HepG2 (cell line): Measurements from ENCODE around the gene TPRN. TPM values are rescaled to one million over a fixed set of nuclear protein-coding genes. Genes with fewer than 3 reads are reported as not detected.

ENCODE experiments used
- BCL6 ChIP-seq: IDR thresholded peaks from 2 replicates; pipeline ENCODE4 v1.6.1; 2016; ENCODE audit warnings: missing genetic modification reagents, missing compliant biosample characterization
- CBX1 ChIP-seq: IDR thresholded peaks from one replicate; pipeline ENCODE4 v1.6.1; 2016; ENCODE audit warnings: antibody characterized with exemption, low read depth
- CBX5 ChIP-seq: sonication (generic); formaldehyde crosslinking; IDR thresholded peaks from 2 replicates; pipeline ENCODE4 v1.4.0; 2020; ENCODE audit warnings: missing genetic modification reagents, borderline replicate concordance
- HNRNPLL ChIP-seq: fragments of 200-400 bp; formaldehyde crosslinking; IDR thresholded peaks from 2 replicates; pipeline ENCODE4 v1.6.1; 2017; ENCODE audit warnings: mild to moderate bottlenecking, low read depth, low read length; ENCODE audit not compliant: poor library complexity, severe bottlenecking
- MLLT10 ChIP-seq: sonication (generic); formaldehyde crosslinking; IDR thresholded peaks from 2 replicates; pipeline ENCODE4 v1.4.0; 2020; ENCODE audit warnings: missing genetic modification reagents
- PPARG ChIP-seq: conservative IDR thresholded peaks from 2 replicates; pipeline ENCODE4 v1.6.1; 2016; ENCODE audit warnings: missing biosample characterization, missing genetic modification reagents
- RAD21 ChIP-seq: fragments of 450-650 bp; formaldehyde crosslinking; IDR thresholded peaks from 2 replicates; pipeline ENCODE4 v1.5.0; 2020; ENCODE audit warnings: mild to moderate bottlenecking
- TFAP4 ChIP-seq: sonication (generic); IDR thresholded peaks from 2 replicates; pipeline ENCODE4 v1.6.1; 2016; ENCODE audit warnings: low read depth, borderline replicate concordance
- ZNF12 ChIP-seq: sonication (generic); formaldehyde crosslinking; IDR thresholded peaks from 2 replicates; pipeline ENCODE4 v1.5.0; 2020; ENCODE audit warnings: missing genetic modification reagents
- ZNF441 ChIP-seq: sonication (generic); formaldehyde crosslinking; IDR thresholded peaks from 2 replicates; pipeline ENCODE4 v1.7.0; 2021; ENCODE audit warnings: missing genetic modification reagents, borderline replicate concordance
- ZNF510 ChIP-seq: sonication (generic); formaldehyde crosslinking; IDR thresholded peaks from 2 replicates; pipeline ENCODE4 v1.4.0; 2020; ENCODE audit warnings: low read depth, mild to moderate bottlenecking, missing genetic modification reagents
- ZNF550 ChIP-seq: sonication (generic); formaldehyde crosslinking; IDR thresholded peaks from 2 replicates; pipeline ENCODE4 v1.4.0; 2020; ENCODE audit warnings: mild to moderate bottlenecking, missing genetic modification reagents, borderline replicate concordance
- ZNF589 ChIP-seq: sonication (generic); formaldehyde crosslinking; conservative IDR thresholded peaks from 2 replicates; pipeline ENCODE4 v1.8.0; 2022; ENCODE audit warnings: mild to moderate bottlenecking, moderate library complexity, missing genetic modification reagents
- ZNF720 ChIP-seq: sonication (generic); formaldehyde crosslinking; IDR thresholded peaks from 2 replicates; pipeline ENCODE4 v1.4.0; 2020; ENCODE audit warnings: missing genetic modification reagents
- polyA plus RNA-seq, 8 experiments: library from polyadenylated mRNA; depleted of rRNA in 3 of 8; stranded (reverse) in 7 of 8; unstranded in 1 of 8; fragments of >200 nt; fragmentation: Illumina TruSeq in 4 of 8; extraction: Trizol in 4 of 8; gene quantifications; 2 replicates each; pipeline versions ENCODE4 v1.2.1 to v1.2.3, GENCODE V29; 2011 to 2016; ENCODE audit warnings: low read depth in 4 of 8, missing spikeins in 1 of 8, mixed read lengths in 1 of 8; ENCODE audit not compliant: insufficient read depth in 1 of 8
- total RNA-seq, 5 experiments: library from RNA; depleted of rRNA; stranded (reverse); fragments of >200 nt; fragmentation: Illumina TruSeq; extraction: Trizol; gene quantifications; 2 replicates each; pipeline ENCODE4 v1.2.3, GENCODE V29; 2016; ENCODE audit warnings: low read depth in 1 of 5
- TF ChIP-seq, protein P1 (sequence below): fragments of 450-650 bp; IDR thresholded peaks from 2 replicates; pipeline ENCODE4 v1.6.1; 2017; ENCODE audit warnings: mild to moderate bottlenecking
- TF ChIP-seq, protein P2 (sequence below): sonication (generic); formaldehyde crosslinking; IDR thresholded peaks from 2 replicates; pipeline ENCODE4 v1.4.0; 2020; ENCODE audit warnings: missing genetic modification reagents
- TF ChIP-seq, protein P3 (sequence below): IDR thresholded peaks from 2 replicates; pipeline ENCODE4 v1.4.0; 2020; ENCODE audit warnings: mild to moderate bottlenecking, missing genetic modification reagents

TPRN gene
- total and polyA plus RNA-seq, 2 of the 13 experiments (the other 11 are each of a cell fraction or from before 2014, with no cell fraction given): 10.1 to 19.2 TPM

DNA sequence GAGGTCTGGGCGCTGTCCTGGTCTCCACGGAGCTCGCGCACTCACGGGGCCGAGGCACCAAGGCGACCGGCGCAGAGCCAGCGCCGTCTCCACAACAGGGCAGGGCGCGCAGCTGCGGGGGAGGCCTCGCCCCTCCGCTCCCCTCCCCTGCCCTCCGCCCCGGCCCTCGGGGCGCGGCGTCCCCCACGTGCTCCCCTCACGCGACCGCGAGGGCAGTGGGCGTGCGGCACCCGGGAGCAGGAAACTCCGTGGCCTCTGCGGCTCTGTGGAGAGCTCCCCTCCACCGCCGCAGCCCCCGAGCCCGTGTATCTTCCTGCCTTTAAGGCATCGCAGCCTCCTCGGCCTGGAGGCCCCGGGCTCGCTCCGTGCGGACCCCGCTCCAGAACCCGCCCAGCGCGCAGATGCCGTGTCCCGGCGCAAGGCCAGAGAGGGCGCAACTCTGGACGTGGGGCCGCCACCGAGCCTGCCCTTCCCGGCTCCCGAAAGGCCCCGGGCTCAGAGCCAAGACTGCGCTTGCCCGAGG, 39.8 kb upstream of the TPRN start (continued):
- TF ChIP-seq, protein P1, sequence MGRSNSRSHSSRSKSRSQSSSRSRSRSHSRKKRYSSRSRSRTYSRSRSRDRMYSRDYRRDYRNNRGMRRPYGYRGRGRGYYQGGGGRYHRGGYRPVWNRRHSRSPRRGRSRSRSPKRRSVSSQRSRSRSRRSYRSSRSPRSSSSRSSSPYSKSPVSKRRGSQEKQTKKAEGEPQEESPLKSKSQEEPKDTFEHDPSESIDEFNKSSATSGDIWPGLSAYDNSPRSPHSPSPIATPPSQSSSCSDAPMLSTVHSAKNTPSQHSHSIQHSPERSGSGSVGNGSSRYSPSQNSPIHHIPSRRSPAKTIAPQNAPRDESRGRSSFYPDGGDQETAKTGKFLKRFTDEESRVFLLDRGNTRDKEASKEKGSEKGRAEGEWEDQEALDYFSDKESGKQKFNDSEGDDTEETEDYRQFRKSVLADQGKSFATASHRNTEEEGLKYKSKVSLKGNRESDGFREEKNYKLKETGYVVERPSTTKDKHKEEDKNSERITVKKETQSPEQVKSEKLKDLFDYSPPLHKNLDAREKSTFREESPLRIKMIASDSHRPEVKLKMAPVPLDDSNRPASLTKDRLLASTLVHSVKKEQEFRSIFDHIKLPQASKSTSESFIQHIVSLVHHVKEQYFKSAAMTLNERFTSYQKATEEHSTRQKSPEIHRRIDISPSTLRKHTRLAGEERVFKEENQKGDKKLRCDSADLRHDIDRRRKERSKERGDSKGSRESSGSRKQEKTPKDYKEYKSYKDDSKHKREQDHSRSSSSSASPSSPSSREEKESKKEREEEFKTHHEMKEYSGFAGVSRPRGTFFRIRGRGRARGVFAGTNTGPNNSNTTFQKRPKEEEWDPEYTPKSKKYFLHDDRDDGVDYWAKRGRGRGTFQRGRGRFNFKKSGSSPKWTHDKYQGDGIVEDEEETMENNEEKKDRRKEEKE: no peak
- TF ChIP-seq, protein P2, sequence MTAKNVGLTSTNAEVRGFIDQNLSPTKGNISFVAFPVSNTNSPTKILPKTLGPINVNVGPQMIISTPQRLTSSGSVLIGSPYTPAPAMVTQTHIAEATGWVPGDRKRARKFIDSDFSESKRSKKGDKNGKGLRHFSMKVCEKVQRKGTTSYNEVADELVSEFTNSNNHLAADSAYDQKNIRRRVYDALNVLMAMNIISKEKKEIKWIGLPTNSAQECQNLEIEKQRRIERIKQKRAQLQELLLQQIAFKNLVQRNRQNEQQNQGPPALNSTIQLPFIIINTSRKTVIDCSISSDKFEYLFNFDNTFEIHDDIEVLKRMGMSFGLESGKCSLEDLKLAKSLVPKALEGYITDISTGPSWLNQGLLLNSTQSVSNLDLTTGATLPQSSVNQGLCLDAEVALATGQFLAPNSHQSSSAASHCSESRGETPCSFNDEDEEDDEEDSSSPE: peak; percentile 69
- TF ChIP-seq RAD21 (CRISPR knock-in tag) (peak; percentile 66; the same call in 1 of the 2 replicates), ZNF441 (peak; percentile 28; the same call in 1 of the 2 replicates), TFAP4 (peak; percentile 14; the same call in 1 of the 2 replicates), ZNF550 (CRISPR knock-in tag) (0 out of 2 replicates have a peak, but pooled peaks have one; percentile 92), CBX5 (no peak), PPARG (CRISPR knock-in tag) (no peak), ZNF510 (CRISPR knock-in tag) (no peak), HNRNPLL (peak; percentile 93), ZNF12 (CRISPR knock-in tag) (peak; percentile 61; the same call in 1 of the 2 replicates), MLLT10 (CRISPR knock-in tag) (no peak), BCL6 (CRISPR knock-in tag) (peak; percentile 64), ZNF589 (CRISPR knock-in tag) (0 out of 2 replicates have a peak, but pooled peaks have one; percentile 43), ZNF720 (CRISPR knock-in tag) (no peak), CBX1 (no peak)
- TF ChIP-seq, protein P3, sequence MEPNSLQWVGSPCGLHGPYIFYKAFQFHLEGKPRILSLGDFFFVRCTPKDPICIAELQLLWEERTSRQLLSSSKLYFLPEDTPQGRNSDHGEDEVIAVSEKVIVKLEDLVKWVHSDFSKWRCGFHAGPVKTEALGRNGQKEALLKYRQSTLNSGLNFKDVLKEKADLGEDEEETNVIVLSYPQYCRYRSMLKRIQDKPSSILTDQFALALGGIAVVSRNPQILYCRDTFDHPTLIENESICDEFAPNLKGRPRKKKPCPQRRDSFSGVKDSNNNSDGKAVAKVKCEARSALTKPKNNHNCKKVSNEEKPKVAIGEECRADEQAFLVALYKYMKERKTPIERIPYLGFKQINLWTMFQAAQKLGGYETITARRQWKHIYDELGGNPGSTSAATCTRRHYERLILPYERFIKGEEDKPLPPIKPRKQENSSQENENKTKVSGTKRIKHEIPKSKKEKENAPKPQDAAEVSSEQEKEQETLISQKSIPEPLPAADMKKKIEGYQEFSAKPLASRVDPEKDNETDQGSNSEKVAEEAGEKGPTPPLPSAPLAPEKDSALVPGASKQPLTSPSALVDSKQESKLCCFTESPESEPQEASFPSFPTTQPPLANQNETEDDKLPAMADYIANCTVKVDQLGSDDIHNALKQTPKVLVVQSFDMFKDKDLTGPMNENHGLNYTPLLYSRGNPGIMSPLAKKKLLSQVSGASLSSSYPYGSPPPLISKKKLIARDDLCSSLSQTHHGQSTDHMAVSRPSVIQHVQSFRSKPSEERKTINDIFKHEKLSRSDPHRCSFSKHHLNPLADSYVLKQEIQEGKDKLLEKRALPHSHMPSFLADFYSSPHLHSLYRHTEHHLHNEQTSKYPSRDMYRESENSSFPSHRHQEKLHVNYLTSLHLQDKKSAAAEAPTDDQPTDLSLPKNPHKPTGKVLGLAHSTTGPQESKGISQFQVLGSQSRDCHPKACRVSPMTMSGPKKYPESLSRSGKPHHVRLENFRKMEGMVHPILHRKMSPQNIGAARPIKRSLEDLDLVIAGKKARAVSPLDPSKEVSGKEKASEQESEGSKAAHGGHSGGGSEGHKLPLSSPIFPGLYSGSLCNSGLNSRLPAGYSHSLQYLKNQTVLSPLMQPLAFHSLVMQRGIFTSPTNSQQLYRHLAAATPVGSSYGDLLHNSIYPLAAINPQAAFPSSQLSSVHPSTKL: peak; percentile 63
